Measurements from ENCODE around the gene ETFBKMT.
"Not testable (repeated sequence)": the region's sequence is repeated elsewhere in the genome, so short reads cannot be mapped to it uniquely, and the experiment has no call there.

GRCh38 chr12:31716998-31717397 is 57.5 kb downstream of the ETFBKMT start:
- TF ChIP-seq EZH2 (IDR thresholded peaks at IDR 0.05; ENCODE audit: borderline replicate concordance, low read depth, low read length, severe bottlenecking); CTCF (IDR thresholded peaks at IDR 0.05; ENCODE audit: borderline replicate concordance, extremely low read depth, low read length, poor library complexity, severe bottlenecking): not testable (repeated sequence)

All from DND-41 (cell line).